ENCODE measurements around the gene FMO2. TPM values are rescaled to one million over a fixed set of nuclear protein-coding genes. Genes with fewer than 3 reads are reported as not detected.

The FMO2 gene
- total and polyA plus RNA-seq, 2 experiments from 2014 or later = not detected

DNA sequence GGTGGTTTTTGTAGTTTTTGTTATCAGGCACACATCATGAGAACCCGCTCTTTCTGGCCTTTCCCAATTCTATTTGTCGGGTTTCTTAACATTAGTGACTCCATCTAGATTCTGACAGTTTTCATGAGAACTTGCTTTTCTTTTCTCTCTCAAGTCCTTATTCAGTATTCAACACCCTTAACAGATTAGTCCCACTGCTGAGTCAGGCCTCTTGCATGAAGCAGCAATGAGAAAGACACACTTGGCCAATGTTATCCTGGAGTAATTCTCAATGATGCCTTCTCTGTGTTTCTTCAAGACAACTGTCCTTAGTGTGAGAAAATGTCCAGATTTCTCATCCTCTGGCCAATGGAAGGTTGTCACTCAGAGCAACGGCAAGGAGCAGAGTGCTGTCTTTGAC is 11.3 kb downstream of the FMO2 start:
- Histone ChIP-seq H3K9me3 (ENCODE audit: low read depth) (no peaks in the 10 kb centered on the region), H3K9me2 (ENCODE audit: insufficient read depth) (no peaks in the 10 kb centered on the region), H3K27me3 (replicated peaks; ENCODE audit: insufficient read depth) (no peaks in the 10 kb centered on the region), H2AFZ (no peak overlapping the region), H3K36me3 (ENCODE audit: low read depth) (no peaks in the 10 kb centered on the region), H3K4me3 (no peak overlapping the region), H3K4me2 (ENCODE audit: unreplicated experiment) (no peak overlapping the region), H4K20me1 (ENCODE audit: insufficient read depth) (no peaks in the 10 kb centered on the region), H3K4me1 (ENCODE audit: insufficient read depth) (no peaks in the 10 kb centered on the region), H3F3A (ENCODE audit: insufficient read depth) (no peaks in the 10 kb centered on the region), H3K9ac (no peak overlapping the region), H3K79me2 (ENCODE audit: insufficient read depth) (no peaks in the 10 kb centered on the region), H3K27ac (no peak overlapping the region)
- in situ Hi-C loops (cut with MboI) = no loop called here
- peak; percentile 22 for DNase-seq
- TF ChIP-seq EZH2phosphoT487 (IDR thresholded peaks at IDR 0.05; ENCODE audit: insufficient read depth, low read depth) (no peak), EZH2 (IDR thresholded peaks at IDR 0.05; ENCODE audit: insufficient read depth, poor library complexity, severe bottlenecking) (no peak)
- 72 to 74% methylated on average over 3 of the region's 3 CpGs for WGBS, 2 experiments (ENCODE audit: low coverage in 1 of 2, low lambda C conversion rate in 2 of 2, missing lambda C conversion rate in 2 of 2)

DNA sequence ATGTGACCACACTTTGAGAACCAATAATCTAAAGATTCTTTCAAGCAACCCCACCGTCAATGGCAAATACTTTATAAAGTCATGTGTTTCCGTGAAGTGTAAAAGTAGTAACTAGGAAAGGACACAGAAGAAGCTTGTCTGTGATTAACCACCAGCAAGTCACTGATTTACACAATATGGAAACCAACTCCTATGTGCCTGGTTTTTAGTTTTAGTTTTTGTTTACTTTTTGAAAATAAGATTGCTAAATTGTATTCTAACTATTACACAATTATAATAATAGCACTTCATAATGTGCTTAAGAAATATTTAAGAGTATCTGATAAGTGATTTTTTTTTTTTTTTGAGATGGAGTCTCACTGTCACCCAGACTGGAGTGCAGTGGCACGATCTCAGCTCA is 13.0 kb downstream of the FMO2 start:
- in situ Hi-C loops (cut with MboI) = no loop called here

DNA sequence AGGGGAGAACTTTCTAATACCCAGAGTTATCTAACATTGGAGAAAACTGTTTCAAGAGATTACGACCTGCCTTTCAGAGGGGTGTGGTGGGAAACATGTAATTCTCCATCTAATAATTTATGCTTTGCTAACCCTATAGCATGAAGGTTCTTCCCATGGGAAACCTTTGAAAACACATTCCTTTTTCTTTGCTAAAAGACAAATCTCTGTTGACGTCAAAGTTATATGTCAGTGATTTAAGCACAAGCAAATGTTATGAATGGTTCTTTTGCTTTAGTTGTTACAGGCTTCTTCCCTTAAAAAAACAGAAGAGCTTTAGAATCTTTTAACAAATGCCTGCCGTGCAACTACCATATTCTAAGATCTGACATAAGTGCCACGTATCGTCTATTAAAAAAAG is 19.2 kb downstream of the FMO2 start:
- Histone ChIP-seq H3K4me3 (no peak overlapping the region), H3K9me2 (ENCODE audit: insufficient read depth) (no peaks in the 10 kb centered on the region), H3K27me3 (replicated peaks; ENCODE audit: insufficient read depth) (peaks cover 25% of the 10 kb centered on the region), H3K4me2 (ENCODE audit: unreplicated experiment) (no peak overlapping the region), H3K79me2 (ENCODE audit: insufficient read depth) (no peaks in the 10 kb centered on the region), H3F3A (ENCODE audit: insufficient read depth) (no peaks in the 10 kb centered on the region), H3K9me3 (ENCODE audit: low read depth) (no peaks in the 10 kb centered on the region), H3K9ac (no peak overlapping the region), H3K27ac (no peak overlapping the region), H3K36me3 (ENCODE audit: low read depth) (no peaks in the 10 kb centered on the region), H3K4me1 (ENCODE audit: insufficient read depth) (no peaks in the 10 kb centered on the region), H4K20me1 (ENCODE audit: insufficient read depth) (no peaks in the 10 kb centered on the region), H2AFZ (no peak overlapping the region)
- 78 to 79% methylated on average over 5 of the region's 5 CpGs for WGBS, 2 experiments (ENCODE audit: low coverage in 1 of 2, low lambda C conversion rate in 2 of 2, missing lambda C conversion rate in 2 of 2)
- no peak for TF ChIP-seq EZH2phosphoT487 (IDR thresholded peaks at IDR 0.05; ENCODE audit: insufficient read depth, low read depth)
- no peak for TF ChIP-seq EZH2 (IDR thresholded peaks at IDR 0.05; ENCODE audit: insufficient read depth, poor library complexity, severe bottlenecking)
- no peak for DNase-seq
- in situ Hi-C loops (cut with MboI) = no loop called here

More for the DNA sequence above, 13.0 kb downstream of the FMO2 start:
- H3K79me2 ChIP-seq (ENCODE audit: insufficient read depth) = no peaks in the 10 kb centered on the region
- no peaks in the 10 kb centered on the region for H4K20me1 ChIP-seq (ENCODE audit: insufficient read depth)
- 0 out of 2 replicates have a peak, but pooled peaks cover 7% of the 10 kb centered on the region for H3K27me3 ChIP-seq (replicated peaks; ENCODE audit: insufficient read depth)
- no peaks in the 10 kb centered on the region for H3K36me3 ChIP-seq (ENCODE audit: low read depth)
- H3K9me2 ChIP-seq (ENCODE audit: insufficient read depth) = no peaks in the 10 kb centered on the region
- WGBS, 2 experiments (ENCODE audit: low coverage in 1 of 2, low lambda C conversion rate in 2 of 2, missing lambda C conversion rate in 2 of 2) = 67 to 86% methylated on average over 3 of the region's 3 CpGs
- TF ChIP-seq EZH2 (IDR thresholded peaks at IDR 0.05; ENCODE audit: insufficient read depth, poor library complexity, severe bottlenecking) (no peak), EZH2phosphoT487 (IDR thresholded peaks at IDR 0.05; ENCODE audit: insufficient read depth, low read depth) (no peak)
- H3F3A ChIP-seq (ENCODE audit: insufficient read depth) = no peaks in the 10 kb centered on the region
- no peak overlapping the region for H3K27ac ChIP-seq
- no peak overlapping the region for H3K4me2 ChIP-seq (ENCODE audit: unreplicated experiment)
- no peak overlapping the region for H2AFZ ChIP-seq
- H3K9ac ChIP-seq = no peak overlapping the region
- no peak overlapping the region for H3K4me3 ChIP-seq
- no peak for DNase-seq
- no peaks in the 10 kb centered on the region for H3K9me3 ChIP-seq (ENCODE audit: low read depth)
- no peaks in the 10 kb centered on the region for H3K4me1 ChIP-seq (ENCODE audit: insufficient read depth)

- H3F3A ChIP-seq (ENCODE audit: insufficient read depth) = no peaks in the 10 kb centered on the region
- no peaks in the 10 kb centered on the region for H3K36me3 ChIP-seq (ENCODE audit: low read depth)
- no peaks in the 10 kb centered on the region for H4K20me1 ChIP-seq (ENCODE audit: insufficient read depth)
- no peak overlapping the region for H3K27ac ChIP-seq
- no peak overlapping the region for H3K4me2 ChIP-seq (ENCODE audit: unreplicated experiment)
- H3K9ac ChIP-seq = no peak overlapping the region
- peaks cover 25% of the 10 kb centered on the region for H3K27me3 ChIP-seq (replicated peaks; ENCODE audit: insufficient read depth)
- H3K9me2 ChIP-seq (ENCODE audit: insufficient read depth) = no peaks in the 10 kb centered on the region
- in situ Hi-C loops (cut with MboI) = no loop called here
- H2AFZ ChIP-seq = no peak overlapping the region
- TF ChIP-seq EZH2 (IDR thresholded peaks at IDR 0.05; ENCODE audit: insufficient read depth, poor library complexity, severe bottlenecking) = no peak
- no peak overlapping the region for H3K4me3 ChIP-seq
- H3K4me1 ChIP-seq (ENCODE audit: insufficient read depth) = no peaks in the 10 kb centered on the region
- WGBS, 2 experiments (ENCODE audit: low coverage in 1 of 2, low lambda C conversion rate in 2 of 2, missing lambda C conversion rate in 2 of 2) = 38 to 56% methylated on average over 3 of the region's 3 CpGs
- no peaks in the 10 kb centered on the region for H3K79me2 ChIP-seq (ENCODE audit: insufficient read depth)
- DNase-seq = peak; percentile 11
- H3K9me3 ChIP-seq (ENCODE audit: low read depth) = no peaks in the 10 kb centered on the region
Measured at GRCh38 chr1:171206204-171206977, 21.3 kb downstream of the FMO2 start.

Measured in GM23248 (cell line).